Gastroesophageal sphincter (tissue), 4 donors: ENCODE data around the gene IER2. TPM values are rescaled to one million over a fixed set of nuclear protein-coding genes. Genes with fewer than 3 reads are reported as not detected.

Source experiments
- ATAC-seq: fragments of 150-250 bp; one replicate; pipeline ENCODE4 v1.9.1; 2016; ENCODE audit warnings: mild to moderate bottlenecking, moderate library complexity
- H3K27ac ChIP-seq, 4 donors: fragments of 200-600 bp; sonication (generic) in 3 of 4; 1 replicate in 3 of 4; 2 replicates in 1 of 4; pipeline ENCODE4 v1.5.1; 2016 to 2019
- H3K27me3 ChIP-seq: fragments of 200-600 bp; sonication (generic); one replicate; pipeline ENCODE4 v1.5.1; 2019
- H3K36me3 ChIP-seq, 2 donors: fragments of 200-600 bp; sonication (generic); one replicate each; pipeline ENCODE4 v1.5.1; 2019; ENCODE audit warnings: control low read depth in 1 of 2
- H3K4me1 ChIP-seq, 3 donors: fragments of 200-600 bp; sonication (generic); 1 replicate in 2 of 3; 2 replicates in 1 of 3; pipeline ENCODE4 v1.5.1; 2016 to 2019; ENCODE audit warnings: control low read depth in 2 of 3
- H3K4me3 ChIP-seq, 2 donors: fragments of 200-600 bp; sonication (generic); one replicate each; pipeline ENCODE4 v1.5.1; 2019; ENCODE audit warnings: mild to moderate bottlenecking in 1 of 2, moderate library complexity in 1 of 2
- H3K9me3 ChIP-seq, 3 donors: fragments of 200-600 bp; sonication (generic); one replicate each; pipeline ENCODE4 v1.5.1; 2017 to 2019; ENCODE audit warnings: control low read depth in 2 of 3
- CTCF ChIP-seq, 4 experiments: fragments of 200-600 bp in 2 of 4; fragments of 450-650 bp in 2 of 4; sonication (generic) in 1 of 4; IDR thresholded peaks; one replicate each; pipeline ENCODE4 v1.5.1; 2017 to 2019; ENCODE audit warnings: antibody characterized with exemption in 4 of 4, mild to moderate bottlenecking in 2 of 4, moderate library complexity in 2 of 4
- EP300 ChIP-seq: sonication (generic); formaldehyde crosslinking; IDR thresholded peaks from one replicate; pipeline ENCODE4 v1.6.1; 2017; ENCODE audit warnings: antibody characterized with exemption, mild to moderate bottlenecking
- POLR2A ChIP-seq, 2 donors: fragments of 450-650 bp; IDR thresholded peaks; one replicate each; pipeline ENCODE4 v1.6.1; 2017; ENCODE audit warnings: antibody characterized with exemption in 2 of 2, mild to moderate bottlenecking in 2 of 2, moderate library complexity in 1 of 2
- POLR2AphosphoS5 ChIP-seq: sonication (generic); formaldehyde crosslinking; IDR thresholded peaks from one replicate; pipeline ENCODE4 v1.6.1; 2017; ENCODE audit warnings: antibody characterized with exemption
- WGBS, 2 donors: methylation state at CpG; one replicate each; pipeline ENCODE4 v1.1.5; 2018; ENCODE audit warnings: low coverage in 1 of 2; 5-methylcytosine and 5-hydroxymethylcytosine counted together
- total RNA-seq, 4 donors: library from RNA; depleted of rRNA; stranded (reverse); fragments of >200 nt; gene quantifications; one replicate each; pipeline ENCODE4 v1.1.0, GENCODE V29; 2016

Gene IER2
- total RNA-seq, 4 donors from 2014 or later: 33.8 to 62.1 (median 48.0) TPM

DNA sequence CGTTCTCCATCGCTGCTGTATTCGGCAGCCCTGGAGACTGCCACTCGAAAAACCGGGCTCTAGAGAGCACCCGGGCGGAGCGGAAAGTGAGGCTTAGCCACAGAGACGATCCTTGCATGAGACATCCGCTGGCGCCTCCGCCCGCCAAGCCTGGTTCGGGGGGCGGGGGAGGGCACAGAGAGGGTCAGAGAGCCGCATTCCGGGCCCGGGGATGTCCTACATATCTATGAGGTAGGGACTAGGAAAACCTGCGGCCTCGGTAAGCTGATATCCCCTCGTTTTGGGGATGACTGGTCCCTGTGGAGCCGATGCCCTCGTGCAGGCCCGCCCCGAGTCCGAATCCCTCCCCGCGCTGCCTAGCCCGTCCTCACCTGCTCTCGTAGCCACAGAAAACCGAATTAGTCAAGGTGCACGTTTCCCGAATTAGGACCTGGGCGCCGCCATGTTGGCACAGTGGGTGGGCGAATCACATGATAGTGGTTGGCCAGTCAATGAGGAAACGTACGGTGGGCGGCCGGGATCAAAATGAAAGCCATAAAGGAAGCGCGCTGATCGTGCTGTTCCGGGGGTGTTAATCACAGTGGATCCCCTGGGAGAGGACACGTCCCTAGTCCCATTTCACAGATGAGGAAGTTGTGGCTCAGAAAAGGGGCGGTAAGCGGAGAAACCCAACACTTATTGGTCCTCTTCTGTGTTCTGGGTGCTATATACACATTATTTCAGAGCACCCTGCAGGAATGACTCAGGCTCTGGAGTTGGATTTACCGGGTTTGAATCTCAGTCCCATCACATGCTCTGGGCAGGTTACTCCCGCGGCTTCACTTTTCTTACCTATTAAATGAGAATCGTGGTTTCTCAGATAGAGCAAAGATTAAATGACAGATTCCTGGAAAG is 33.7 kb upstream of the IER2 start, which contains the start of gene TRMT1:
Gene TRMT1 (minus strand): TSS at position 459 of the 894 bp plus-strand sequence. CDS start 341 bp downstream, at position 118.
- peak within 1 kb of the TSS; percentile 30 to 85 (median 78) for H3K27ac ChIP-seq

DNA sequence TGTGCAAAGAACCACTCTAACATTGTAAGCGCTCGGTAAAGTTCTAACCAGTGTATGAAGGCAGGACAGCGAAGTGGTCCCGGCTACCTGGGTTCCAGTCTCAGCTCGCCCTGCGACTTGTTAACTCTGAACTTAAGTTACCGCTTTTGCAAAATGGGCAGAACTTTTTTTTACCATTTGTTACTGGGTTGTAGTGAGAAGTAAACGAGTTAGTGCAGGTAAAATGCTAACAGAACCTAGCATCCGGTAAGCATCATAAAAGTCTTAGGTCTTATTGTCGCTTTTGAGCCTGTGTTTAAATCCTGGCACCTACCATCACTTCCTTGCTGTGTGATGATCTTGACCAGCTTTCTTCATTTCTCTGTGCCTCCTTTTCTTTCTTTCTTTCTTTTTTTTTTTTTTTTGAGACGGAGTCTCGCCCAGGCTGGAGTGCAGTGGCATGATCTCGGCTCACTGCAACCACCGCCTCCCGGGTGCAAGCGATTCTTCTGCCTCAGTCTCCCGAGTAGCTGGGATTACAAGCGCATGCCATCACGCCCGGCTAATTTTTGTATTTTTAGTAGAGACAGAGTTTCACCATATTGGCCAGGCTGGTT is 32.9 kb upstream of the IER2 start:
- Histone ChIP-seq H3K27me3 (no peaks in the 10 kb centered on the region), H3K4me3 (peak overlapping the region; percentile 88 to 98), H3K36me3 (peaks cover 0 to 39% of the 10 kb centered on the region in 2 donors), H3K9me3 (no peaks in the 10 kb centered on the region), H3K27ac (peak overlapping the region; percentile 30 to 85 (median 78)), H3K4me1 (peaks cover 3 to 54% (median 31%) of the 10 kb centered on the region in 3 donors)
- no peak for ATAC-seq
- 14 to 19% methylated on average over 7 to 16 of the region's 20 CpGs for WGBS, 2 donors
- TF ChIP-seq POLR2A (IDR thresholded peaks at IDR 0.05): no peak
- TF ChIP-seq EP300: no peak
- no peak for TF ChIP-seq POLR2AphosphoS5
- TF ChIP-seq CTCF (IDR thresholded peaks at IDR 0.05): no peak

More for the DNA sequence above, 33.7 kb upstream of the IER2 start, which contains the start of gene TRMT1:
- peak; percentile 72 for ATAC-seq
- Histone ChIP-seq H3K4me1 (peaks cover 3 to 53% (median 31%) of the 10 kb centered on the region in 3 donors), H3K36me3 (peaks cover 0 to 41% of the 10 kb centered on the region in 2 donors), H3K4me3 (peak within 1 kb of the TSS; percentile 88 to 98), H3K27me3 (no peaks in the 10 kb centered on the region), H3K9me3 (no peaks in the 10 kb centered on the region)
- TF ChIP-seq POLR2AphosphoS5 (peak; percentile 93), CTCF (IDR thresholded peaks at IDR 0.05) (no peak), POLR2A (IDR thresholded peaks at IDR 0.05) (no peak), EP300 (no peak)
- WGBS, 2 donors: 0% methylated on average over 6 to 8 of the region's 51 CpGs

DNA sequence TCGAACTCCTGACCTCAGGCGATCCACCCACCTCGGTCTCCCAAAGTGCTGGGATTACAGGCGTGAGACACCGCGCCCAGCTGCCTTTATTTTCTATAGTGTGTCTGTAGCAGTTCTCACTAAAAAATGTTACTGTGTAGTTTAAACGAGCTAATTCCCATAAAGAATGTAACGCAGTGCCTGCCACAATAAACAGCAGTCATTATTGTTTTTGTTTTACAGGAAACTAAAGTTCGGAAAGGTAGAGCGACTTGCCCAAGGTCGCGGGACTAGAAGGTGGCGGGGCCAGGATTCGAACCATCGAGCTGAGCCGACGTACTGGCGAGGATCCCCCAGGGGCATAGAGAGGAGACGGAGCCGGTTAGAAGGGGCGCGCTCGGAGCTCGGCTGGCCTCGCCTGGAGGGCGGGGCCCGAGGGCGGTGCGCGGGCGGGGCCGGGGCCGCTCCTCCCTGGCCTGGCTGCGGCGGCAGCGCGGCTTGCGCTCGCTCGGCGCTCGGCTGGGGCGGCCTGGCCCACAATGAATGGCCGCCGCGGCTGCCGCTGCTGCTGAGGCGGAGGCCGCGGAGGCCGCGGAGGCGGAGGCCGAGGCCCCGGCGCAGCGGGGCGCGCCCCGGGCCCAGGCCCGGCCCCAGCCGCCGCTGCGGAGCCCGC is 32.3 kb upstream of the IER2 start, which contains the start of gene NACC1:
Gene NACC1 (plus strand): TSS at position 493 of the 652 bp plus-strand sequence. CDS start 16,944 bp downstream, outside the sequence.
- Histone ChIP-seq H3K27me3 (no peaks in the 10 kb centered on the region), H3K4me1 (peaks cover 3 to 54% (median 31%) of the 10 kb centered on the region in 3 donors), H3K27ac (peak within 1 kb of the TSS; percentile 30 to 85 (median 78)), H3K4me3 (peak within 1 kb of the TSS; percentile 88 to 98), H3K36me3 (peaks cover 0 to 32% of the 10 kb centered on the region in 2 donors), H3K9me3 (no peaks in the 10 kb centered on the region)
- TF ChIP-seq POLR2A (IDR thresholded peaks at IDR 0.05): no peak
- no peak for TF ChIP-seq POLR2AphosphoS5
- TF ChIP-seq EP300: no peak
- TF ChIP-seq CTCF (IDR thresholded peaks at IDR 0.05): no peak
- ATAC-seq: peak; percentile 95
- 6 to 19% methylated on average over 12 to 19 of the region's 65 CpGs for WGBS, 2 donors

DNA sequence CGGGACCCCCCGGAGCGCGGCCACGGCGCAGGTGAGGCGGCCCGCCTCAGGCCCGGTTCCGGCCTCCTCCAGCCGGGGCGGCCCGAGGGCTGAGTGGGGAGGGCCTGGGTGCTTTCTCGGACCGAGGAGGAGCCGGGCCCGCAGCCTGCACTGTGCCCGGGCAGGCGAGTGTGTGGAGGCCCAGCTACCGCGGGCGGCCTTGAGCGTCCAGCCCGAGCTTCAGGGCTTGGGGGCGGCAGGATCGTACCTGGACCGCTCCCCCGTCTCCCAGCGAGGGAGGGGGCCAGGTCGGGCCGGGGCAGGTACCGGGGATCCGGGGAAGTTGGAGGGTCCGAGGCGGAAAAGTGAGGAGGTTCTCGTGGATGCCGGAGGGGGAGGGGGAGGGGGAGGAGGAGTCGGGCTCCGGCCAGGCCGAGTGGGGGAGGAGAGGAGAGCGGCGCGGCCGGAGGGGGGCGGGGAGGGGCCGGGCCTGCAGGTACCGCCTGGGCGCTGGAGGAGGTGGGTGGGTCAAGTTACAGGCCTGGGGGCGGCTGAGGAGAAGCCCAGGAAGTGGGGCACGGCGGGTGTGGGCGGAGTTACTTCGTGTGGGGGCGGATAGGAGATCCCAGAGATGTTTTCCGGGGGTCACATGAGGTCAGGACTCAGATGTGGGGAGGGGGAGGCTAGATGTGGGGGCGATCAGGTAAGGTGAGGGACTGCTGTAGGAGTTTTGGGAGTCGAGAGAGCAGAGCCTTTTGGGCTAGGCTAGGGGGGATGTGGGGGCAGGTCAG is 31.6 kb upstream of the IER2 start:
- Histone ChIP-seq H3K9me3 (no peaks in the 10 kb centered on the region), H3K27me3 (no peaks in the 10 kb centered on the region), H3K36me3 (peaks cover 0 to 25% of the 10 kb centered on the region in 2 donors), H3K27ac (peak overlapping the region in 3 of 4 donors; percentile 41 to 81 (median 73)), H3K4me1 (peaks cover 3 to 54% (median 31%) of the 10 kb centered on the region in 3 donors), H3K4me3 (peak overlapping the region; percentile 76 to 98)
- peak; percentile 19 for ATAC-seq
- TF ChIP-seq POLR2A (IDR thresholded peaks at IDR 0.05) (no peak), POLR2AphosphoS5 (no peak), CTCF (IDR thresholded peaks at IDR 0.05) (no peak), EP300 (no peak)
- 0 to 7% methylated on average over 1 to 3 of the region's 57 CpGs for whole genome bisulfite sequencing, 2 donors
